Globus pallidus (tissue), 1 donor: ENCODE data around the gene TENM4.

Experiments used
- DNase-seq: peaks from one replicate; pipeline ENCODE4 v3.0.0-alpha.2; 2015; ENCODE audit warnings: low spot score

The TENM4 gene

DNA sequence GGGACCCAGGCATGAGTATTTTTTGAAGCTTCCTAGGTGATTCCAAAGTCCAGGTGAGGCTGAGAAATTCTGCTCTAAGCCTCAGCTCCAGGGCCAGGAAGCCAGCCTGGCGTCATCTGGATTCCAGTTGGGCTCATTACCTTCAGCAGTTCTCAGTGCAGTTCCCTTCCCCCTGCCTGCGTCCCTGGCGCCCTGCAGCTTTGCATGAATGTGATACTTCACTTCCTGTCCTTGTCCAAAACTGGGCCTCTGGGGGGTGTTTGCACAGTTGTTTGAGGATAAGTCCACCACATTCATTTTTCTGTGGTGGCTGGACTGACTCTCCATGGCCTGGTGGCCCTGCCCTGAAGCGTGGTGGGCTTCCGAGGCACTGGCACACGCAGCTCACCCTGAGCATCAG lies 98.1 kb downstream of the TENM4 start:
- no peak for DNase-seq

DNA sequence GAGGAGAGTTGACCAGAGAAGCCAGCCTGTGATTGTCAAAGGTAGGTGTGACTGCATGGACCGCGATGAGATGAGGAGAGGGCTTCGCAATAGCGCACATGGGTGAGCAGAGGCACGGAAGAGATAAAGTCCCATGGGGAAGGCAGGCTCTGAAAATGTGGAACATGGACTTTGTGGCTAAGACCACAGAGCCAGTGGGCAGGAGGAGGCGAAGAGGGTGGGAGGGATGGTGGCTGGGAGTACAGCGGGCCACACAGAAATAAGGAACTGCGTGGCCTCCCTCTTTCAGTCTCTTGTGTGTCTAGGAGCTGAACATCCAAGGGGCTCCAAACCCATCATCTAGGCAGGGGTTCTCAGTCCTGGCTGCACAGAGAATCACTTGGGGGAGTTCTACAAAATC lies 98.6 kb downstream of the TENM4 start:
- DNase-seq: no peak

DNA sequence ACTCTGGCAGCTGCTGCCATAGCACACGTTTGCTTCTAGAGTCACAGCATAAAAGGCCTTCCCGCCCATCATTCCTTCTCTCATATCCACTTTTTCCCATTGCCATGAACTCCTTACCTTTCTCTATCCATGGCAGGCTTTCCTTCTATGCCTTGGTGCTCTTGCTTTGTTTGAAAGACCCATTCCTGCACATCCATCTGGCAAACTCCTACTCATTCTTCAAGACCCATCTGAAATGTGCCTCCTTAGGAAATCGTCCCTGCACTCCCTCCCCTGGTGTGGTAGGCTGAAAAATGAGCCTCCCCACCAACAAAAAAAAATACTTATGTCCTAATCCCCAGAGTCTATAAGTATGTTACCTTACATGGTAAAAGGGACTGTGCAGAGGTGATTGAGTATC lies 100.3 kb downstream of the TENM4 start:
- DNase-seq: no peak

DNA sequence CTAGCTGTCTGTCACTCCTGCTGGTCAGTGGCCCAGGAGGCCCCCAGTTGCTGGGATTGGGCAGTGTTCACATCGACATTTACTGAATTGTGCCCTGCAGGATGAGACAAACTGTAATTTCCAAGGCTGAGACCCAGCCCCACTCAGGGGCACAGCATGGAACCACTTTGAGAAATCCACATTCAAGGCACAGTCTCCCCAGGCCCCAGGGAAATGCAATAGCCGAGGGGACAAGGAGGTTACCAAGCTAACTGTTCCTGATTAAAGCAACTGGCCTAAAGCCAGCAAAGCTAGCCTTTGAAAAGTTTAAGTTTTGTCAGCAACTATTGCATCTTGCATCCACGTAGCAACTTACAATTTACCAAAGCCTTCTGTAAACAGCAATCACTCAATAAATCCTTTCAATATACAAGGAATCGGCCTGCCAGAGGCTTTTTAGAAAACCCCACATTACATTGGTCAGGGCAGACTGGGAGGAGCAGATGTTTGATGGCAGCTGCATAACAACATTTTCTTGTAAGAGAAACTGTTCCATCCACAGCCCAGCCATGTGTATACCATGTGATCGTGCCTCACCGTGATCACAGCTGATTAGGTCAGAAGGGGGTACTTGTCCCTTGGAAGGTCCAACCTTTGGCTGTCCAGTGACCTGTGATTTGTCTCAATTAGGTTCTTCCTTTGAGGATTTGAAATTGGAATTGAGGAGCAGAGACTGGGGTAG lies 103.9 kb downstream of the TENM4 start:
- DNase-seq: no peak

DNA sequence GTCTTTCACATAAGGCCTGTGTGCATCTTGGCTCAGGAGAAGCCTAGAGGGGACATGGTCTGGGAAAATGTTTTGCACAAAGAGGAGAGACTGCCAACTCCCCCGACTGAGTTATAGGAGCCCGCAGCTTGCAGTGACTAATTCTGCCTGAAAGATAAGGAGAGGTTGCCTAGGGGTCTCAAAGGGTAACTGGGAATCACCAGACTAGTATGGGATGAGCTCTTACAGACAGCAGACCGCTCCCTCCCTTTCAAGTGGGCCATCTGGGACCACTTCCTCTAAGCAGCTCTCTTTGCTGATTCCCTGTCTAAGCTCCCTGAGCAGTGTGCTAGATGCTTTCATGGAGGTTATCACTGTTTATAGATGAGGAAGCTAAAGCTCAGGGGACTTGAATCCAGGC lies 105.1 kb downstream of the TENM4 start:
- no peak for DNase-seq

DNA sequence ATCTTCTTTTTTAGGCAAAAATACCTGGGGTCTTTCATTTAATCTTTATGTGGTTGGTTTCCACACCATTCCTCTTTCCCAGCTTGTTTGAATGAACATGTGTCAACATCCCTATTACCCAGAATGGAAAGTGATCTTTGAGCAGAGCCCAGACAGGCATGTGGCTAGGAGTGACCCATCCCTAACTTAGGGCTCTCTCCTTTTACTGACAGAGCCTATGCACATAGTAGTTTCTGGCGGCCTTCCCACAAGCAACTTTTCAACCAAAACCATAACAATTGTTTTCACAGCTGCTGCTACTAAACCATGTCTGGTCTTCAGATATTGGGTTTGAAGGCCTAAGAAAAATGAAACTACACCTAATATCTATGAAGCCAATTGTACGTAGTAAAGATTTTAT lies 107.5 kb downstream of the TENM4 start:
- no peak for DNase-seq

DNA sequence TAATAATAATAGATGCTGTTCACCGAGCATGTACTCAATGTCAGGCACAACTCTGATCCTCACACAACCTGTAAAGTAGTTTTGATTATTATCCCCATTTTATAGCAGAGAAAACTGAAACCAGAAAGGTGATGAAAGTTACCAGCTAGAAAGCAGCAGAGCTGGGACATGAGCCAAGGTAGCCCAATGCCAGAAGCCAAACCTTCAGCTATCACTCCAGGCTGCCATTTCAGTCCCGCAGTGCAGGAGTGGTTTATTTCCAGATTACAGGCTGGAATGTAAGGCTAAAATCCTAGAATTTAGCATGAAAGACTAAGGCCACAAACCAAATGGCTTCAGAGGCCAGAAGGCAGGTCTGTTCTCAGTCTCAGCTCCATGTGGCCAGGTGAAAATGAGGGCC lies 108.8 kb downstream of the TENM4 start:
- DNase-seq: no peak

DNA sequence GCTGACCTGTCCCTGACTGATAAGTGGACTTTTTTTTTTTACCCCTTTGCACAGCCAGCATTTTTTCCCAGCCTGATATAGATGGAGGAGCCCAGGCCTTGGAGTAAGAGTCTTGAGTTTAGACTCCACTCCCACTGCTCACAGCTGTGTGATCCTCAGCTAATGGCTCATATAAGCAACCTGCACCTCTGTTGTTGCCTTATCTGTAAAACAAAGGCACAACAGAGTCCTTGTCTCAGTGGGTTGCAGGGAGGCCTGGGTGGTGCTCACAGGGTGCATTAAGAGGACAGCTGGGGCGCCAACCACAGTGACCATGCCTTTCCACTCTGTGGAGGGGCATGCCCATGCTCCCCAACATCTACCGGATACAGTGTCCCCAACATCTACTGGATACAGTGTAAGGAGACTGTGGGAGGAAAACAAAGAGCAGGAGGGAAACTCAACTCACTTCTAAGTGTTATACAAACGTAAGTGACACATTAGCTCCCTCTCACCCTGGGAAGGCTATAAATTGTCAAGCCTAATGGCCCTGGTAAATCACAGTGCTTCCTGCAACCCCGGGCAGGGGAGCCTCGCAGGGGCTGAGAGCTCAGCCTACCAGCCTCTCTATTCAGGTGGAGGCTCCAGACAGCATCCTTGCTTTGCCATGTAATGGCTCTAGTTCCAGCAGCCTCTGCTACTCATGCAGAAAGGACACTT lies 109.5 kb downstream of the TENM4 start:
- no peak for DNase-seq

DNA sequence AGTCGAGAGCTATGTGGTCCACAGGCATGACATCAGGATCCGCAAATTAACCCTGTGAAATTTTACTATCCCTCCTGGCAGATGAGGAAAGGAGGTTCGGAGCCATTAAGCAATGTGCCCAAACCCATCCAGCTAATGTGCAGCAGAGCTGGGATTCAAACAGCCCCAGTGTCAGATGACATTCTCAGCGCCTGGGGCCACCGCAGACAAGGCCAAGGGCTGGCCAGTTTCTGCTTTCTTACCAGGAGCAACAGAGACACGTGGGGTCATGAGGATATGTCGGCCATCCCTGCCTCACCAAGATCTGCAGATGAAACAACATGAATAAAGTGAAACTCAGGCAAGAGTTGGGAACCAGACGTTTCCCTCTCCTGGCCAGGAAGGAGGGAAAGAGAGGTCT lies 110.2 kb downstream of the TENM4 start:
- DNase-seq: no peak

DNA sequence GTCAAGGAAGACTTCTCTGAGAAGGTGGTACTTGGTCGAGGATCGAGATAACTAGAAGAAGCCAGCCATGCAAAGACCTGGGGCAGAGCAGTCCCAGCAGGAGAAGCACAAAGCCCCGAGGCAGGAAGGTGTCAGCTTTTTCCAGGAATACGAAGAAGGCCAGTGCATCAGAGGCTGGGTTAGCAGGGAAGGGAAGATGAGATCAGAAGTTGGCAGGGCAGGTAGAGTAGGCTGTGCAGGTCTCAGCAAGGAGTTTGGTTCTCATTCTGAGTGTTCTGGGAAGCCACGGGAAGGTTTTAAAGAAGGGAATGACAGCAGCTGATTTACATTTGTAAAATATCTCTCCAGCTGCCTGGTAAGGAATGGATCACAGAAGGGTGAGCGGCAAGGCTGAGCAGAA lies 111.3 kb downstream of the TENM4 start:
- no peak for DNase-seq

DNA sequence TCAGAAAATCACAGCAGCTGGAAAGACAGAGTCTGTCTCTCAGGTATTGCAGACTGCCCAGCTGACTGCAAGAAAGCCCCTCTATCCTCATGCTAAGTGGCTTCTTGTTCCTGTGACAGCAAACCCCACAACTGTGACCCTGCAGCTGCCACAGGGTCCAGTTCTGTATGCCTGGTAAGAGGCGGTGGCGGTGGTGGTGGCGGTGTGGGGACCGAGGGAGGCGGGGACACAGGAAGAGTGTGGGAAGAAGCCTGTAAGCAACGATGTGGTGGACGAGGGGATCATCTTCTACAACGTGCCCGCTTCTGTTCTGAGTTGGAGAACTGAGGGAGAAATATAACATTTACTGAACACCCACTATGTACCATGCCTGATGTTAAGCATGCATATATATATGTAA lies 112.4 kb downstream of the TENM4 start:
- DNase-seq: no peak

DNA sequence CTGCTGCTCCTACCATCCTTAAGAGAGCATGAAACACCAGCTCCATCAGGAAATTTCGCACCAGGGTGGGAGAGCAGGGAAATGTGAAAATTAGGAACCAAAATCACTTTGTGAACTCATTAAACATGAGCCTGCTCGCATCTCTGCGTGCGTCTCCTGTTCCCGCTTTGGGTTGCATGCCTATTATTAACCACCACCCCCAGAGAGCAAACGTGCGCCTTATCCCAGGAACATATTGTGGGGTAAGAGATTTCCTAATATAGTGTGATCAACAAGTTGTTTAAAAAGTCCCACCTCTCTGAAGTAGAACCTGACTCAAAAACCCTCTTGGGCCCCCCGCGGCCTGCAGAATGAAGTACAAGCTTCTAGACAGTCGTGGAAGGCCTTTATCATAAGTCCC lies 115.0 kb downstream of the TENM4 start:
- DNase-seq: no peak

DNA sequence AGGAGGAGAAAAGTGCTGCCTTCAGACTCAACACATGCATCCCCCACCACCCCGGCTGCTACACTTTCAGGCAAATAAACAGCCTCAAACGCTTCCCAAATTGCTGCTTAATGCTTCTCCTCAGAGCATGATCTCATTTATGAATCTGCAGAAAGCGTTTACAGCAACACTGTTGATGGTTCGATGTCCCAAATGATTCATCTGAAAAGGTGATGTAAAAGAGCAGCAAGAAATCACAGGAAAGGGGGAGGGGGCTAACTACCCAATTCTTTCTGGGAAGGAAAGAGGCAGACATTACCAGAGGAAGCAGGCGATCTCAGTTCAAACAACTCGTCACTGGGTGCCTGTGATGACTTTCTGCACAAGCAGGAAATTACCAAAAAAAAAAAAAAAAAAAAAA lies 119.6 kb downstream of the TENM4 start:
- DNase-seq: no peak

DNA sequence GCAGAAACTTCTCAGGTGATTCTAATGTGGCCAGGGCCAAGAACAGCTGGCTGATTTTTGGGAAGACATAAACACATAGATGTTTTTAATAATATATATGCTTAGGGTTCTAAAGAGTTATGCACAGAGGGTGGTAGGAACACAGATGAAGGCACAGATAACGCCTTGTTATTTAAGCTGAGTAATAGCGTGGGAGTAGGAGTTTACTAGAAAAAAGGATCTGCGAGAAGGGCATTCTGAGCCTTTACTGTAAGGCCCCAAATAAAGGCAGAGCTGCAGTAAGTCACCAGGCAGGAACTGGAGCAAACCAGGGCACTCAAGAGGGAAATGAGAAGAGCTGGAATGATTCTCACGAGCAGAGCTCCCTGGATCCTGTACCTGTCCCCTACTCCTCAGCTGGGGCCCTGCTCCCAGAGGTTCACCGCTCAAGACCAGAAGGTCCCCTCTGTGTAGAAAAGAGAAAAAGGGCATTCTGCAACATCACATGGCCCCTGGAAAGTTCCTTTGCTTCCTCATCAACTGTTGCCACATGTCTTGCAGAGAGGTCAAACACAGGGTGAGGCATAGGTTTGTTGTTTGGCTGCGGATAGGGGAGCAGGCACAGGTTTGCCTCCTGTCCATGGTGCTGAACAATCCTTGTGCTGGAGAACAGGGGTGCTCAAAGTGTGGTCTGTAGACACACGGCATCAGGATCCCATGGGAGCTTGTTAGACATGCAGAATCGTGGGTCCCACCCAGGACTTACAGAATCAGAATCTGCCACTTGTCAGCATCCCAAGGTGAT lies 125.7 kb downstream of the TENM4 start:
- no peak for DNase-seq

DNA sequence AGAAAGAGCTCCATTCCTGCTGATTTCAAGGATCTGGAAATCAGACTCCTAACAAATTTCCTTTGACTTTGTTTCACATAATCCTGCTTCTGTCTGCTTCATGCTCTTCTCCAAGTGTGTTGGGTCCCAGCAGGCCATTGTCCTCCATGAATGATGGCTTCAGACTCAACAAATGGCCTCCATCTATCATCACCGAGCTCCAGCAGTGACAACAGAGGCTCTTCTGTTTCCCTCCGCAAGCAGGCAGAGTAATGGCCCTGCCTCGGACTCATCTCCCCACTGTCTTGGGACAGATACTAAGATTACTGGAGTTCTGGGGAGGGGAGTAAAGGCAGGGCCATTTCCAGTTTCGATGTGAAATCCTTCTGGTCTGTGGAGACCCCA lies 127.3 kb downstream of the TENM4 start:
- peak; percentile 90 for DNase-seq

DNA sequence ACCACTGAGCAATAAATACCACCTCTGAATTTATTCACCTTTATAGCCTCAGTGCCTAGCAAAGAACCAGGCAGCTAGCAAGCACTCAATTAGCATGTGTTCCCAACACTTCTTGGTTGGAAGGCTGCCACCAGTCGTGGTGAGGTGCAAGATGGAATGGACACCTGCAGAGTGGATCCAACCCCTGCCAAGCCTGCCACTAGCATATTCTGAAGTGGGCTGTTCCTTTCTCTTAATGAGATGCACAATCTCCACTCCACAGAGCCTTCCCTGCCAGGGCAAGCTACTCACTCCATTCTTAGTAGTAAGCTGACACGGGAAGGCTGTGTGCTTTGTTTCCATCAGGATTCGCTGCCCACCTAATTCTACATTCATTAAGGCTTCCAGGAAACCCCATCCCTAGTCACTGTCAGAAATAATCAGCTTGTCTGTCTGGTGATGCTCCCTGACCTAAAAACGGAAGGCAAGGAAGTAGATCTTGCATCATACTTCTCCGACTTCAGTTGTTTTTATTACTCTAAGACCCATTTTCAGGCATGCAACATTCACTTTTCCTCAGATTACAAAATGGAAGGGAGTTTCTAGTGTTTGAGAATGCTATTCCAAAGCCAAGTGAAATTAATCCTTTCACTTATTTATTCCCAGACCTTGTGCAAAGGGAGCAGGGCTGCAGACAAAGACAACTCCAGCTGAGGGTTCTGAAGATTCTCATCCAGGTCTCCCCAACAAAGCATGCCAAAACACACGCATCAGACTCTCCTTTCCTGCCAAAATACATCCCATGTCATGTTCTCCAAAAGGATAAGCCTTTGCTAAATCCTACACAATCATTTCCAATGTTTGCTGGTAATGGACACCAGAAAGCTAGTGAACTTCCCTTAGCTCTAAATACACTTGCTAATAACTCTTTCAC lies 128.0 kb downstream of the TENM4 start:
- peak; percentile 7 for DNase-seq

DNA sequence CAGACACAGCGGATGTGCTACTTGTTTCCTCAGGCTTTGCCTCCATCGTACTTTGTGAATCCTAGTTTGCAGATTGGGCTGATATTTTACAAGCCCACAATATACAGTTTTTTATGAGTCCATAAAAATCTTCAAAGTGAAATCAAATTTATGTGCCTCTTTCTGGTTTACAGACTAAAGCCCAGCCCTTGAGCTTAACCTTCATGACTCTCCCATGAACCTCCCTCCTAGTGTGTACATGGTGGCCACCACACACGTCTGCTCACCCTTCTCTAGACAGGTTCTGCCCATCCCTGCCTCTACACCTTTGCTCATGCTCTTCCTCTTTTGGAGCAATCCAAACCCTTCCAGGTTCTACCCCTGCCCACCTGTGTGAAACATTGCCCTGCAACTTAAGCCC lies 129.4 kb downstream of the TENM4 start:
- no peak for DNase-seq

DNA sequence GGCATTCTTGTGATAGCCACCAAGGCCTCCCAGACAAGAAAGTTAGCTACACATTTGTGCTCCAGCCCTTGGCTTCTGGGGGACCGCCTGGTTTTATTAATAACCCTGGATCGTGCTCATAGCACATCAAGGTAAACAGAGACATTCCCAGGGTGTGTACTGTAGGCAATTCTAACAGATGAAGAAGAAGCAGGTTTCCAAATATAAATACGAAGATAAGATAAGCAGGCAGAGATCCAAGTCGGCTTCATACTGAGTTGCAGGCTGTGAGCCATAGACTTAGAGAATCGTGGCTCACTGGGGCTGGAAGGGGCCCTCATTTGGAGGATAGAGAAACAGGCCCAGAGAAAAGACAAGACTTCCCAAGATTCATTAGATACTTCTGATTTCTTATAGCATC lies 131.4 kb downstream of the TENM4 start:
- no peak for DNase-seq

DNA sequence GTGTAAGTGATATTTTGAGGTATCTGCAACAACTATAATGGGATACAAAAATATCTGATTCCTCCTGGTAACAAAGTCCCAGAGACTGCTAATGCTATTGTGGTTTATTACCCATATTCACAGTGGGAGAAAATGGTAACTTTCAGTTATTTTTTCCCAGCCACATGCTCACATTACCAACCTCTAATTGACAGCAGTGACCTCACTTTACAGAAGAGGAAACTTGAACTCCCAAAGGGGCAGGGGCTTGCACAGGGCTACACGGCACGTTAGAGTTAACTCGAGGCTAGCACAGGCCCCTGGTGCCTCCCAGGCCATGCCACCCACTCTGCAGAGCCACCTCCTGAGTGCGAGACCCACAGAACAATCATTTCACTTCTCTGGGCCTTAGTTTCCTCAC lies 132.4 kb downstream of the TENM4 start:
- DNase-seq: no peak

DNA sequence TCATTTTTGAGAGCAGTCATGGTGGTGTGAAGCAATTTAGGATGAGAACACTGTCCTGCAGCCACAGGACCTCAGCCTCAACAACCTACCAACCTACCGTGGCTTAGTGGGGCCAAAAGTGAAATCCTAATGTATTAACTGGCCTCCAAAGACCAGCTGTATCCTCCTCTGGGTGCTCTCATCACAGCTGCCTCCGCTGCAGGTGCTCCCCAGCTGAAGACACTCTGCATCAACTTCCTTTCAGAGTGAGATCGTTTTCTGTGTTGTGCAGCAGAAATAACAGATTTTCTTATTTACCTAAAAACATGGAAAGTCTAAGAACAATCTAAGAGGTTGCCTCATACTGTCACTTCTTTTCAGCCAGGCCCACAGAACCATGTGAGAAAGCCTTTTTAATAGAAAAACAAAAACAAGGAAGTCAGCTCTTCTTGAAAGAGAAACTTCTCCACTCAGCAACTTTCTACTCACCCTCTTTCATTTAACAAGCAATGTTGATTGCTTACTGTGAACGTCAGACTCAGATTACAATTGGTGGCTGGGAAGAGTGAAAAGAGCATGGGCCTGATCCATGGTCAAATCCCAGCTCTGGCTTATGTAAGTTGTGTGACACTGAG lies 136.1 kb downstream of the TENM4 start:
- peak; percentile 36 for DNase-seq

DNA sequence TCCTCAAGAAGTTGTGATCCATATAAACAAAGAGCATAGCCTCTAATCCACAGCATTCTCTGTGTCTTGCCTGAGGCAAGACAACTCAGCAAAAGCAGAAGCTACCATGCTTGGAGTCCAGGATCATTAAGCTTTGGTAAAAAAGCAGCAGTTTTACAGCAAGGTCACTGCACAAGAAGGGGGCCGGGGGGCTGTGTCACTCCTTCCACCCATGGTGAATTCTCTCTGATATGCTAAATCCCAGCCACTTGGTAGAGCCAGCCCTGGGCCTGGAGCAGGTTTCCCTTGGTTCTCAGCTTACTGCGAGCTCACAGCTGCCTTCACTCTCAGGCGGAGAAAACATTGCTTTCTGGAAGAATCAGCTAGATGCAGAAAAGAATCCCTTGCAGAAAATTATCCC lies 144.7 kb downstream of the TENM4 start:
- DNase-seq: no peak
